Ovary (tissue), 3 donors: ENCODE data around the gene PPP1R1C.

Experiments
- CTCF ChIP-seq, 3 donors: fragments of 450-650 bp in 2 of 3; fragments of 200-600 bp in 1 of 3; IDR thresholded peaks; one replicate each; pipeline versions ENCODE4 v1.5.1 to v1.8.0; 2016 to 2022; ENCODE audit warnings: antibody characterized with exemption in 3 of 3, mild to moderate bottlenecking in 1 of 3
- POLR2A ChIP-seq: fragments of 450-650 bp; IDR thresholded peaks from one replicate; pipeline ENCODE4 v1.6.1; 2017; ENCODE audit warnings: antibody characterized with exemption, mild to moderate bottlenecking, moderate library complexity
- donor health status: DM: no; HTN: no; CAD: no.

GRCh38 chr2:182057002-182057401 lies 71.3 kb downstream of the PPP1R1C start:
- no peak for TF ChIP-seq CTCF (IDR thresholded peaks at IDR 0.05)
- TF ChIP-seq POLR2A: no peak
